ENCODE measurements around the gene CPXM1. TPM values are rescaled to one million over a fixed set of nuclear protein-coding genes. Genes with fewer than 3 reads are reported as not detected.
A peak's percentile ranks its signal among the peaks of the same experiment; 100 is the strongest.

Gene CPXM1
- total and polyA plus RNA-seq, 2 experiments from 2014 or later = 57.8 to 66.3 TPM

DNA sequence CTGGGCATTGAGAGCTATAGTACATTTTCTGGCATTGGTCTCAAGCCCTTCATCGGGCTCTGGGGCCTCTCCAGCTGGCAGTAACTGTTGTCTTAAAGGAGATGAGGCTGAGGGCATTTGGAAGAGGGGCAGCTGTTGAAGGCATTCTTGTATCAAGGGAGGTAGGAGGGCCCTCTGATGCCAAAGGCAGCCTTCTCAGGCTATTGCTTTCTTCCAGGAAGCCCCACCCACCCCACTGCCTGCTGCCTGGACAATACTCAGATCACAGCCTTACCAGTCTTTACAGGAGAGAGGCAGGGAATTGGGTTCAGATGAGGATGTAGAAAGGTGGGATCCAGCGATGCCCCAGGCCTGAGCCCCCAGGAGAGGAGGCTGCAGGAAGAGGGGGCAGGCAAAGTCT is 46.0 kb downstream of the CPXM1 start:
- Histone ChIP-seq H4K20me1 (ENCODE audit: insufficient read depth, poor library complexity, severe bottlenecking) (no peaks in the 10 kb centered on the region), H3K4me1 (ENCODE audit: insufficient read depth) (peaks cover 25% of the 10 kb centered on the region), H2AFZ (no peak overlapping the region), H3K4me3 (no peak overlapping the region), H3K27me3 (peaks cover 40% of the 10 kb centered on the region), H3K4me2 (no peak overlapping the region), H3K36me3 (replicated peaks; ENCODE audit: insufficient read depth, low read depth) (no peaks in the 10 kb centered on the region), H3K9me3 (ENCODE audit: low read depth) (no peaks in the 10 kb centered on the region), H3K79me2 (no peaks in the 10 kb centered on the region), H3K27ac (no peak overlapping the region), H3K9me2 (replicated peaks; ENCODE audit: insufficient read depth) (no peaks in the 10 kb centered on the region)
- no peak for TF ChIP-seq CTCF (IDR thresholded peaks at IDR 0.05; ENCODE audit: poor library complexity)
- no peak for TF ChIP-seq EZH2phosphoT487 (IDR thresholded peaks at IDR 0.05; ENCODE audit: low read depth, severe bottlenecking, unreplicated experiment)
- WGBS (ENCODE audit: low lambda C conversion rate, missing lambda C conversion rate) = 86% methylated on average over 2 of the region's 2 CpGs
- DNase-seq (ENCODE audit: low spot score) = no peak

DNA sequence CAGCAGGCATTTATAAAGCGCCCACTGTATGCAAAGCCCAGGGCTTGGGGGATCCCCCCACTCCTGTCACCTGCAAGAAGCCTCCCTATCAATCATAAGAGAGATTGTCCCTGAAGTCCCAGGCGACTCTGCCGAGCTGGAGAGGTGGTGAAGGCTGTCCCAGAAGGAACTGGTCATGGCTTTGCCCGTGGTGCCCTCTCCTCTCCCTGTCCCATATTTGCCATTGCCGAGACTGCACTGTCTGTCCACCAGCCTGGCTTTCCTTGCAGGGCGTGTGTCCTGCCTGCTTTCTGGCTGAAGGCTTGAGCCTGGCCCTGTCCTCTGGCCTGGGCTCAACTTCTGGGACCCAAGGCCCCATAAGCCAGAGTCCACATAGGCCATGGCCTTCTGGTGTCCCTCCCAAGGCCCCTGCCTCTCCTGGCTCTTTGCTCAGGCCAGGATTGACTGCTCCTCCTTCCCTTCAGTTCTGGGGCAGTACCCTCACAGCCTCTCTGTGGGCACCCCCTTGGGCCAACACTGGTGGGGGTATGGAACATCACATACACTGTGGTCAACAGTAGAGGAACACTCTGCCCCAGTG is 46.9 kb downstream of the CPXM1 start:
- H3K4me1 ChIP-seq (ENCODE audit: insufficient read depth) = peaks cover 25% of the 10 kb centered on the region
- H3K79me2 ChIP-seq = no peaks in the 10 kb centered on the region
- H3K4me3 ChIP-seq = no peak overlapping the region
- no peak overlapping the region for H3K27ac ChIP-seq
- DNase-seq (ENCODE audit: low spot score) = no peak
- H3K9me3 ChIP-seq (ENCODE audit: low read depth) = no peaks in the 10 kb centered on the region
- no peaks in the 10 kb centered on the region for H3K9me2 ChIP-seq (replicated peaks; ENCODE audit: insufficient read depth)
- no peaks in the 10 kb centered on the region for H3K36me3 ChIP-seq (replicated peaks; ENCODE audit: insufficient read depth, low read depth)
- H2AFZ ChIP-seq = no peak overlapping the region
- TF ChIP-seq EZH2phosphoT487 (IDR thresholded peaks at IDR 0.05; ENCODE audit: low read depth, severe bottlenecking, unreplicated experiment) (no peak), EZH2 (IDR thresholded peaks at IDR 0.05; ENCODE audit: borderline replicate concordance) (no peak), CTCF (IDR thresholded peaks at IDR 0.05; ENCODE audit: poor library complexity) (no peak)
- no peak overlapping the region for H3K4me2 ChIP-seq
- H3K27me3 ChIP-seq = peaks cover 48% of the 10 kb centered on the region
- 86% methylated on average over 6 of the region's 6 CpGs for WGBS (ENCODE audit: low lambda C conversion rate, missing lambda C conversion rate)
- no peaks in the 10 kb centered on the region for H4K20me1 ChIP-seq (ENCODE audit: insufficient read depth, poor library complexity, severe bottlenecking)

DNA sequence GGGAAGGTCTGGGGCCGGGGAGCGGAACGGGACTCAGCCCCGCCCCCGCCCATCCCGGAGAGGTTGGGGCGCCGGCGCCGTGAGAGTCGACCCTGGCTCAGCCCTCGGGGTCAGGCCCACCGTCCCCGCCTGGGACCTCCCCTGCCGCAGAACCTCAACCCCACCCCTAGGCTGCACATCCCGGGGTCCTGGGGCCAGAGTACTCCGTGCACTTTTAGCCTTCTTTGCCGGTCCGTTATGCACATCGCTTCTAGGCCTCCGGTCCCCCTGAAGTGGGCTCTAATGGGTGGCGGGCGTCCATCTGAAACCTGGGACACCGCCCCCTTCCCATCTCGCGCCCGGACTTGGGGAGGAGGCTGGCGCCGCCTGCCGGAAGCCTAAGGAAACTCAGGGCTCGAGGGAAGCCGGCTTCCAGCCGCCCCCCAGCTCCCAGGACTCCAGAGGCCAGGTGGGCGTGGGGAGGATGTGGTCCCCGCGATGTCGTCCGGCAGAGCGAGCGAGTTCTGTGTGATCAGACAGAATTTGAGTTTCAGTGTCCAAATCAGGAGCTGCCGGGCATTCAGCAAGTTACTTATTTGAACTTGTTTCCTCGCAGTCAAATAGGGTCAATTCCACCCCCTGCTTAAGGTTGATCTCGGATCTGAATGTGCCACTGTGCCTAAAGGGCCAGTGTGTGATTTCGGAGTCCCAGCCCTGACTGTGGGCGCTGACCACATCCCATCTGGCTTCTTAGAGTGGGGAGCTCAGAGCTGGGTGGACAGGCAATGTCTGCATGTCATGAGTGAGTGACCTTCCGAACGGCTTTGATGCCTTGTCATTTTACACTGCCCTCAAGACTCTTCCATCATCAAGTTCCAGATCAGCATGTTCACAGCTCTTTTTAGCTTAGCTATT is 47.6 kb downstream of the CPXM1 start:
- Histone ChIP-seq H2AFZ (peak overlapping the region; percentile 35), H4K20me1 (ENCODE audit: insufficient read depth, poor library complexity, severe bottlenecking) (no peaks in the 10 kb centered on the region), H3K27ac (no peak overlapping the region), H3K79me2 (no peaks in the 10 kb centered on the region), H3K27me3 (peaks cover 56% of the 10 kb centered on the region), H3K36me3 (replicated peaks; ENCODE audit: insufficient read depth, low read depth) (no peaks in the 10 kb centered on the region), H3K9me3 (ENCODE audit: low read depth) (no peaks in the 10 kb centered on the region), H3K9me2 (replicated peaks; ENCODE audit: insufficient read depth) (no peaks in the 10 kb centered on the region), H3K4me1 (ENCODE audit: insufficient read depth) (peaks cover 25% of the 10 kb centered on the region), H3K4me3 (peak overlapping the region; percentile 39), H3K4me2 (peak overlapping the region; percentile 96)
- DNase-seq (ENCODE audit: low spot score) = peak; percentile 79
- whole genome bisulfite sequencing (ENCODE audit: low lambda C conversion rate, missing lambda C conversion rate) = 18% methylated on average over 33 of the region's 47 CpGs
- no peak for TF ChIP-seq EZH2phosphoT487 (IDR thresholded peaks at IDR 0.05; ENCODE audit: low read depth, severe bottlenecking, unreplicated experiment)
- TF ChIP-seq CTCF (IDR thresholded peaks at IDR 0.05; ENCODE audit: poor library complexity) = peak; percentile 73

All from hepatocyte (in vitro differentiated cells).